ENCODE results near the gene DIPK1B.

- no peak for TF ChIP-seq MEF2A (IDR thresholded peaks at IDR 0.05; ENCODE audit: borderline replicate concordance, low read depth)
- TF ChIP-seq, protein P1, sequence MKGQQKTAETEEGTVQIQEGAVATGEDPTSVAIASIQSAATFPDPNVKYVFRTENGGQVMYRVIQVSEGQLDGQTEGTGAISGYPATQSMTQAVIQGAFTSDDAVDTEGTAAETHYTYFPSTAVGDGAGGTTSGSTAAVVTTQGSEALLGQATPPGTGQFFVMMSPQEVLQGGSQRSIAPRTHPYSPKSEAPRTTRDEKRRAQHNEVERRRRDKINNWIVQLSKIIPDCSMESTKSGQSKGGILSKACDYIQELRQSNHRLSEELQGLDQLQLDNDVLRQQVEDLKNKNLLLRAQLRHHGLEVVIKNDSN (IDR thresholded peaks at IDR 0.05; ENCODE audit: borderline replicate concordance, low read depth), result no peak
- TF ChIP-seq YY1 (IDR thresholded peaks at IDR 0.05; ENCODE audit: low read depth), result no peak
- no peak for TF ChIP-seq CTCF (IDR thresholded peaks at IDR 0.05)
- no peak for TF ChIP-seq POLR2AphosphoS5 (IDR thresholded peaks at IDR 0.05; ENCODE audit: low read depth, low read length)
Observed at GRCh38 chr9:136664000-136664915, 48.1 kb upstream of the DIPK1B start.

Data from SK-N-SH (cell line).